HG03095 (cell line): ENCODE measurements around the gene ZNF304.

Experiments
- ATAC-seq: cut with Tn5 transposase; IDR thresholded peaks from one replicate; pipeline ENCODE4 v1.9.1; 2021; ENCODE audit warnings: moderate library complexity; ENCODE audit not compliant: unreplicated experiment

ZNF304 gene

DNA sequence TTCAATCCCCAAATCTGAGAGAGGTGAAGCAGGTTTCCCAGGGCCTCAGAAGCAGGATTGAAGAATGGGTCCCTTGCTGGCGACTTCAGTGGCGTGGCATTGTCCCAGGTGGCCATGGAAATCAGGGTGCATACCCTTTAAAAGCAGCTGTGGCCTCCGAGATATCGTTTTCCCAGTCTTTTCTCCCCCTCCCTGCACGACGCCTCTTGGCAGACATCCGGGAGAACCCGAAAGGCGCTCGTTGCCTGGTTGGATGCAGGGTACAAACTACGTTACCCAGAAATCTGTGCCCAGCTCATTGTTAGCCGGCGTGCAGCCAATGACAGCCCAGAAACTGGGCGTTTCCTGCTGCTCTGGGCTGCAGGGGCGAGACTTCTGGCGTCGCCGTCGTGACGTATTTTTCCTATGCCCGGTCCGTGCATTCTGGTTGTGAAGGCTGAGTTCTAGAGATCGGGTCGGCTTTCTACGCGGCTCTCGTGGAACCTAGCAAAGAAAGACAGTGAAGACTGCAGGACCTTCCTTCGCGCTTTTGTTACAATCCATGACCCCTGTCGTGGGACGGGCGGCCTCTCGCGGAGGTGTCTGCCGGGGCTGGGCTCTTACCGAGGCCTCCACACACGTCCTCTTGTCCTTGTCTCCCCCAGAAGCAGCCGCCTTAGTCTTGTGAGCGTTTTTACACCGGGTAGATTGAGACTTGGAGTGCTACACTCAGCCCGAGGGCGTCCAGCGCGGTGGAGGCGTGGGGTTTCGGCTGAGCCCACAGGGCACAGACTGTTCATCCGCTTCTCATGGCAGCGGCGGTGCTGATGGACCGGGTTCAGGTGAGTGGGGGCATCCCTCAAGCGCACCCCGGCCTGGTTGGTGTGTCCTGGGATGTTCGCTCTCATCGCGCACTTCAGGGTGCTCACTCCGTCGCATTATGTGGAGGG is at the start of gene ZNF304:
Gene ZNF304 (plus strand): TSS at position 395 of the 929 bp plus-strand sequence. CDS start 394 bp downstream, at position 789.
- peak; percentile 97 for ATAC-seq

DNA sequence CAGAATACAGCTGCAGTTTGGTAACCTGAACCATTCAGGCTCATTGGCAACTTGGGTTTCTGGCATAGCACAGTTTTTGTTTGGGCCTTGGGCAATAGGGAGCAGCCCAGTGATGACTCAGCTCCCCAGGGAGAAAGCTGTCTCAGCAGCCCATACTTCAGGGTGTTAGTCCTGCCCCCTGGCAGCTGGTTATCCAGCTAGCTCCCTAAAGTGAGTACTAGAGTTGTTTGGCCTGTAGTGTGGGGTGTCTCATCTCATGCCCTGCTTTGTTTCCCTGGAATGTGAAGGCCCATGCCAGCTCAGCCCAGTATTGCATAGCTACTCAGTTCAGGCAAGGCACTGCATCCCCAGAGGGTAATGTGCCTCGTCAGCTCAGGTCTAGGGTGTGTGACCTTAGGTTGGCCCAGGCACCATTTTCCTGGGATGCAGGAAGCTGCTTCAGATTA is 49.0 kb upstream of the ZNF304 start:
- no peak for ATAC-seq

DNA sequence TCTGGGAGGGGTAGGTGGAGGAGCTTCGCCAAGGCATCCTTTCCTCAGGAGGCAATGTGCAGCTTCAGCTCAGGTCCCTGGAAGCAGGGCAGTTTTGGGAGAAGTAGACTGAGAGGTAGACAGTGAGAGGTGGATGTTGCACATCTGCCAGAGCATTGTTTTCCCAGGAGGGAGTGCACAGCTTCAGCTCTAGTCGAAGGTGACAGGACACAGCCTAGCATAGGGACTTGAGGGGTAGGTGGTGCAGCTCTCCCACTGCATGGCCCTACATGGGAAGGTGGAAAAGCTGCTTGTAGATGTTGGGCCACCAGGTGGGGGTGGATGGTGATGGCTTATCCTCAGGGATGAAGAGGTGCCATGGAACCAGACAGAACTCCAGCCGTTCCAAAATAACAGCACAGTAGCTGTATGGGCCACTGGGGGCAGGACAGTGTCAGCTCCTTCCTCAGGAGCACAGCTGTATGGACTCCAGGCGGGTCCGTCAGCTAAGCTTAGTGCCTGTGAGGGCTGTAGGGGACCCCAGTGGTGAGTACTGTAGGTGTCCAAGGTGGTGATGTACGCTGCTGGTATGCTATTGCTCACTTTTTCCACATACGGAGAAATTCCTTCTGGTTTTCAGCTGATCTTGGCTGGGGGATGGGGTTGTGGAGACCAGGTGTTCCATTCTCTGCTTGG is 48.2 kb upstream of the ZNF304 start:
- ATAC-seq, result no peak

DNA sequence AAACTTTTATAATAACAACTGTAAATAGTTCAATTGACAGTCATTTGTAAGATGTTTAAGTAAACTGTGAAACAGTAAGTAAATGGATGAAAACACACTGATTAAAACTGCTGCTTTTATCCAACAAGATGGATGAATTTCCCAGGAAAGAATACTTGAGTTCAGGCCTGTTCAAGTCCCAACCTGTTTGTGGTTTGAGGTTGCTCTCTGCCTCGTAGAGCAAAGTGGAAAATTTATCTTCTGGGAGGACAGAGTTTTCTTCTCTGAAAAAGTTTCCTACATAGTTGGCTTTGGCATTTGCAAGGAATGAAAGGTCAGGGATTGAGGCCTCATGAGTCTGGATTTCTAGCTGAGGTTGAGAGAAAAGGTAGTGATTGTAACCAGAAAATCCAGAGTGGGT is 46.0 kb upstream of the ZNF304 start:
- ATAC-seq, result no peak

DNA sequence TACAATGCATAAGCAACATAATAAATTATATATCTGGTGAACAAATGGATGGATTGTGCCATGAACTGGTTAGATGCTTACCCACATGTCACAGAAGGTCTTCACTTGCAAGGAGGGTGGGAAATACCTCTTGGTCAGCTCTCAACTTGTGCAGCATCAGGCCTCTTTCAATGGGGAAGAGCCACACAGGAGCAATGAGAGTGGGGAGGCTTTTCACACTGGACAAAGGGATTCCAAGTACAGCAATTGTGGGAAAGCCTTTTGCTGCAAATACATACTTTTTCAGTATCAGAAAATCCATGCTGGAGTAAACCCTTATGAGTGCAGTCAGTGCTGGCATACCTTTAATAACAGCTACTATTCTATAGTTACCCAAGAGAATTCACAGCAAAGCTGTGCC is 42.6 kb upstream of the ZNF304 start:
- no peak for ATAC-seq

DNA sequence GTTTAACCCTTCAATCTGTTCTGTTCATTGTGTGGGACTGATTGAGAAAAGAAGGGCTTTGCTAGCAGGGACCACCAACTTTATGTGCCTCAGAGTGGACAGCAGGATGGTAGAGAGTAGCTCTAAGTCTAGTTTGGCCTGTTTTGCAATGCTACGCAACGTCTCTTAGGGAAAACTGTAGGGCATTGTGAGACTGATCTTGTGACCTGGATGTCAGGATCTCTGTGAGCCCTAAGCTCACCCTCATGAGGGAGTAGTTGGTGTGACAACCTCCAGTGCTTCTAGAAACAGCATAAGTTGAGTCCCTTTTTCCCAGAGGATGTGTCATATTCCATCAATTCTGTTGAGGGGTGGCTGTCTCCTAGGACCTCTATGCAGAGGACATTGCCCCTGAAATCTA is 40.3 kb upstream of the ZNF304 start:
- ATAC-seq, result no peak

DNA sequence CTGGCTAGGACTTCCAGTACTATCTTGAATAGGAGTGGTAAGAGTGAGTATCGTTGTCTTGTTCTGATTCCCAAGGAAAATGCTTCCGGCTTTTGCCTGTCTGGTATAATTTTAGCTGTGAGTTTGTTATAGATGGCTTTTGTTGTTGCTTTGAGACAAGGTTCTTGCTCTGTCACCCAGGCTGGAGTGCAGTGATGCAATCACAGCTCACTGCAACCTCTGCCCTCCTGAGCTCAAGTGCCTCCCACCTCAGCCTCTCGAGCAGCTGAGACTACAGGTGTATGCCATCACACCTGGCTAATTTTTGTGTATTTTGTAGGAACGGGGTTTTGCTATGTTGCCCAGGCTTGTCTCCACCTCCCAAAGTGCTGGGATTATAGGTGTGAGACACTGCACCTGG is 36.9 kb upstream of the ZNF304 start:
- no peak for ATAC-seq

DNA sequence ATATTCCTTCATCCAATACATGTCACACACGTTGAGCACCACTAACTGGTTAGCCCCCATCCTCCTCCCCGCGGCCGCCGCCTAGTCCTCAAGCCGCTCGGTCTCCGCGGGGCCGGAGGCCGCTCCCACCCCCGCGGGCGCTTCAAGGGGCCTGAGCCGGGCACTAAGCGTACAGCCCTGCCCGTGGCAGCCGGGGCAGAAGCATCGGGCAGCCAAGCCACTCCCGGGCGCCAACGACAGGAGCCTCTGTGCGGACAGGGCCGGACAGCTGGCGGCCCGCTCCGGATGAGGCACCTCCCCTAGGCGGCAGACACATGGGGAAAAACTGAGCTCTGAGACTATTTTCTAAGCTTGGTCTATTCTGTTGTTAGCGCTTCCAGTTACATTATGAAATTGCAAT is 33.6 kb upstream of the ZNF304 start:
- ATAC-seq, result no peak

DNA sequence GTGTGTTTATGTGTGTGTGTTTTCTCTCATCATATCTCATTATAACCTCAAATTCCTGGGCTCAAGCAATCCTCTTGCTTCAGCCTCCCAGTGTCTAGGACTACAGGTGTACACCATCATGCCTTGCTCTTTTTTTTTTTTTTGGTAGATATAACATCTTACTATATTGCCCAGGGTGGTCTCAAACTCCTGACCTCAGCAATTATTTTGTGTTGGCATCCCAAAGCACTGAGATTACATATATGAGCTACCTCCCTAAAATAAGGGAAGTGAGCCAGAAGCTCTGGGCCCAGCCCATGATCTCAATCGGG is 31.2 kb upstream of the ZNF304 start:
- ATAC-seq, result no peak

DNA sequence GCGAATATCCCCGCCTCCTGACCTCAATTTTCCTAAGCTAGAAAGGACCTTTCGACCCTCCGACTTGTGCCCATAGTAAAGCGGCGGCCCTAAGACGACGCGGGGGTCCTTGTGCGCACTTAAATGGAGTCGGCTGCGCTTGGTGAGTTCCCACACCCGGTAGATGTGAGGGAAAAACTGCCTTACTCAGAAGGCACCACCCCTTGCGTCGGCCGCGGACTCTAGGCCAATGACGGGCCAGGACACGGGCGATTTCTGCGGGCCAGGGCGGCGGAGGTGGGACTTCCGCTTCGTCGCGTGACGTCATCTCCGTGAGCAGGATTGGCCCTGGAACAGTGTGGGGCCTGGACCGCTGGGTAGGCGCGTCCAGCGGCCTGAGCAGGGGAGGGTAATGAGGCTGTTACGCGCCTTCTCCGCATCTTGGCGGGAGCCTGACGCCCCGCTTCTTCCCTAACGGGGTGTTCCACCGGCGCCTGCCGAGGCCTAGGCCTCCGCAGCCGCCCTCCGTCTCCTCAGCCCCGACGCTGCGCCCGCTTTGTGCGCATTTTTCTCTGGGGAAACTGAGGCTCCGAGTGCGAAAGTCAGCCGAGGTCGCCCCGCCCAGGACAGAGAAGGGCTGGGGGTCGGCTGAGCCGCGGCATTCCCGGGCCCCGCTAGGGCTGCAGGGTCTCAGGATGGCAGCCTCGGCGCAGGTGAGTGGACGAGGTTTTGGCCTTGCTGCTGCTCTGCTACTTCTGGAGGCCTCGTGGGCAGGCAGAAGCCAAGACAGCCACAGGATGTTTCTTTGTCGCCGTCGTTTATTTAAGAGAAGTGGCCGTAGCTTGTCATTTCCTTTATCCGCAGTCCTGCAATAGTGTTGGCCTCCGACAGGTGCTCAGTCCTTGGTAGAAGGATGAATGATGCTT is 30.6 kb upstream of the ZNF304 start, which contains the start of gene ZNF543:
Gene ZNF543 (plus strand): TSS at position 293 of the 905 bp plus-strand sequence. CDS start 382 bp downstream, at position 675.
- peak; percentile 96 for ATAC-seq

DNA sequence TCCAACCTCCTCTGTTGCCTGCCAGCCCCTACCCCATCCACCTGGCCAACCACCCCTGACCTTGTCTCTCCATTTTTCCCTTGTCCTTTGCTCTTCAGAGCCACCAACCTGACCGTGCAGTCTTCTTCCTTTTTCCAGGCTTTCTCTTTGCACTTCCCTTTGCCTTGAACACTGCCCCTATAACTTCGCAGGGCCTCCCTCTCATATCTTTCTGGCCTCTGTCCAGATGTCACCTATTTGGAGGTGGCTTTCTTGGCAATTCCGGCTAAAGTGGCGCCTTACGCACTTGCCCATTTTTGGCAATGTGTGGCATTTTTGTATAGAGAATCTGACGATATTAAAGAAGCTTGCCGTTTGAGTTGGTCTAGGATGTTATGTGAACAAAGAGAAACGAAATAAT is 30.0 kb upstream of the ZNF304 start:
- no peak for ATAC-seq

DNA sequence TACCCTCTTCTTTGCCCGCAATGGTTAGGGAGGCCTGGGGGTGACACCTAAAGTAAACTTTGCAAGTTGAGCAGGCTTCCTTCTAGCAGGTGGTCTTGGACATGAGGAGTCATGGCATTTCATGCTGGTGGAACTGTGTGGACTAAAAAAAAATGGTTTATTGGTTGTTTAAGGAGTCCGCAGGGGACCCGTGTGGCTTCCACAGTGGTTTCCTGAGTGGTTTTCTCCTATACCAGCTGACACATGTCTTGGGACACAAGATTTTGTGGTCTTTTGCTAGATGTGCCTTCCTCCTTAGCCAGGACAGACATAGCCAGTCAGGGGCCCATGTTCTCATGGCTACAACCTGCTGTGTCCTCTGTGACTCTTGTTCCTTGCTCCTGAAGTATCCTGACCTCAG is 29.3 kb upstream of the ZNF304 start:
- ATAC-seq, result no peak

DNA sequence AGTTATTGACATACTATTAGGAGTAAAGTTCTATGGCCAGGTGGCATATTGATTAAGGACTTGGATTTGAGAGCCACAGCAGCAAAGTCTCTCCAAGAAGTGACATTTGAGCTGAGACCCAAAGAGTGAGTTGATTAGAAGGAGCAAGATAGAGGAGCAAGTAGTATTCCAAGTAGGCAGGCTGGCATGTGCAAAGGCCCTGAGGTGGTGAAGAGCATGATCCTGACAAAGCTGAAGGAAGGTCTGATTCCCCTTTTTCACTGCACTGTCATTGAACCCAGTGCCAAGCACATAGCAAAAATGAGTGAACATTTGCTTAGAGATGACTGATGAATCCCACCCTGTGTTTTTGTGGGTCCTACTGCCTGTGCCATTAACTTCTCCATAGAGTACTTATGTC is 26.1 kb upstream of the ZNF304 start:
- ATAC-seq, result no peak

DNA sequence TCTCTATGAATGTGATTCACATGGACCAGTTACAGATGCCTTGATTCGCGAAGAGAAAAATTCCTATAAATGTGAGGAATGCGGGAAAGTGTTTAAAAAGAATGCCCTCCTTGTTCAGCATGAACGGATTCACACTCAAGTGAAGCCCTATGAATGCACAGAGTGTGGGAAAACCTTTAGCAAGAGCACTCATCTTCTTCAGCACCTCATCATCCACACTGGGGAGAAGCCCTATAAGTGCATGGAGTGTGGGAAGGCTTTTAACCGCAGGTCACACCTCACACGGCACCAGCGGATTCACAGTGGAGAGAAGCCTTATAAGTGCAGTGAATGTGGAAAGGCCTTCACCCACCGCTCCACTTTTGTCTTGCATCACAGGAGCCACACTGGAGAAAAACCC is 23.1 kb upstream of the ZNF304 start:
- ATAC-seq, result no peak

DNA sequence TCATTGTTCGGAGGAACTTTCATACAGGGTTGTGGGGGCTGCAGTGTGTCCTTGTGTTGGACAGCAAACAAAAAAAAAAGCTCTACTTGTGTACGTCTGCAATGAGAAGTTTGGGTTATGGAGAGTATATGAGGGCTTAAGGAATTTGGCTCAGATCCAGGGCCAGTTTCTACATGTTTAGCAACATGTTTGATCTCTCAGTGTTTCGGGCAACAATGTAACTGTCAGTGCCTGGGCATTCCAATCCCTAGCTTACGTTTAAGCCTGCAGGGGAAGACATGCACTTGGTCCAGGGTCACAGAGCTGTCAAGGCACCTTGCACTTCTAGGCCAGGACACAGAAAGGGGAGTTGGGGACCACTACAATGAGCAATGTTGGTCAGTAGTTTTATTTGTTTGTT is 16.9 kb upstream of the ZNF304 start:
- ATAC-seq, result no peak

DNA sequence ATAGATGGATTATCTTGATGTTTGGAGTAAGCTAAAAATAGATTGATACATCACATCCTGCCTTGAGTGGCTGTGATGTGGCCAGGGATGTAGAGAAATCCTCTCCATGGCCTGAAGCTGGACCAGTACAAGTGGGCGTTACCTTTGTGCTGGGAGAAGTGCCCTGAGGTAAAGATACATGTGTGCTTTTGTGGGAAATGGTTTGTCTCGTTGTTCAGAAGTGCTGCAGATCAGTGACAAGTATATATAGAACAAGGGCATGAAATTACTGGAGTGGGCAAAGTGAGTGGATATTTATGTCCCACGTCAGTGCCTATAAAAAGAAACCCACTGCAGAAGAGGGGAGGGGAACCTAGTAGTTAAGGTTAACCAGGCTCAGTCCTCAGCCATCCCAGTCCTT is 12.2 kb upstream of the ZNF304 start:
- ATAC-seq, result no peak

DNA sequence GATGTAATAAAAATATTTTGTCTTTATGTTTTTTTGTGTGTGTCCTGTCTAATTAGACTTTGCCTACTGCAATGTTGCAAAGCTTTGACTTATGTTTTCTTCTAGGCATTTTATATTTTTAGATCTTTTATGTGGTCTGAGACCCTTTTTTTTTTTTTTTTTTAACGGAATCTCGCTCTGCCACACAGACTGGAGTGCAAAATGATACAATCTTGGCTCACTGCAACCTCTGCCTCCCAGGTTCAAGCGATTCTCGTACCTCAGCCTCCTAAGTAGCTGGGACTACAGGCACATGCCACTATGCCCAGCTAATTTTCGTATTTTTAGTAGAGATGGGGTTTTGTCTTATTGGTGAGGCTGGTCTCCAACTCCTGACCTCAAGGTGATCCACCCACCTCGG is 8.5 kb upstream of the ZNF304 start:
- ATAC-seq, result no peak

DNA sequence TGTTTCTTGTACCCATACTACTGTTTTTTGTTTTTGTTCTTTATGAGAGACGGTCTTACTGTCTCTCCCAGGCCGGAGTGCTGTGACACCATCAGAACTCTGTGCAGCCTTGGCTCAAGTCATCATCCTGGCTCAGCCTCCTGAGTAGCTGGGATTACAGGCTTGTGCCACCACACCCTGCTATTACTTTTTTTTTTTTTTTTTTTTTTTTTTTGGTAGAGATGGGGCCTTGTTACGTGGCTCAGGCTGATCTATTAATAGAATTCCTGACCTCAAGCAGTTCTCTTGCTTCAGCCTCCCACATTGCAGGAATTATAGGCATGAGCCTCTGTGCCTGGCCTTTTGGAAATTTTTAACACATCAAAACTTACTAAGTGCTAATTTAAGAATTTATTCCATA is 2.9 kb upstream of the ZNF304 start:
- ATAC-seq, result no peak

DNA sequence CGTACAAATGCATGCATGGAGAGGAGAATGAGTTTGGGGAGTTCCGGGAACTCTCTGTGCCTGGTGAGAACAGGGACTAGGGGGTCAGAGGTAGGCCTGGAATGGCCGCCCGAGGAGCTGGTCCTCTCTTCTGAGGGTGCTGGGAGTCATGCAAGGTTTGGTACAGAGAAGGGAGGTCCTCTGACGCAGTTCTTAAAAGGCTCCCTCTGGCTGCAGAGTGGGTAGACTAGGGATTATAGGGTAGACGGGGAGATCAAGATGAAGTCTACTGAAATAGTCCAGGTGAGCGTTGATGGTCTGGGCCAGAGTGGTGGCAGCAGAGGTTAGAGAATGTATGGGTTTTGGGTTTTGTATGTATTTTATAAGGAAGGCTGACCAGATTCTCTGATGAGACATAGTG is 796 bp downstream of the ZNF304 start:
- no peak for ATAC-seq

DNA sequence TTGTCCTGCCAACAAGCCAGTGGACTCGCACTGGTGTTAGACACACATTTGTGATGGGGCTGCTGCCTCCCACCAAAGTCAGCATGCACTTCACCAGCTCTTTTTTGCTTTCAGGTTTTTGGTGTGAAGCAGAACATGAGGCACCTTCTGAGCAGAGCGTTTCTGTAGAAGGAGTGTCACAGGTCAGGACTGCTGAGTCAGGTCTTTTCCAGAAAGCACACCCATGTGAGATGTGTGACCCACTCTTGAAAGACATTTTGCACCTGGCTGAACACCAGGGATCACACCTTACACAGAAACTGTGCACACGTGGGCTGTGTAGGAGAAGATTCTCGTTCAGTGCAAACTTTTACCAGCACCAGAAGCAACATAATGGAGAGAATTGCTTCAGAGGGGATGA is 4.8 kb downstream of the ZNF304 start:
- no peak for ATAC-seq

DNA sequence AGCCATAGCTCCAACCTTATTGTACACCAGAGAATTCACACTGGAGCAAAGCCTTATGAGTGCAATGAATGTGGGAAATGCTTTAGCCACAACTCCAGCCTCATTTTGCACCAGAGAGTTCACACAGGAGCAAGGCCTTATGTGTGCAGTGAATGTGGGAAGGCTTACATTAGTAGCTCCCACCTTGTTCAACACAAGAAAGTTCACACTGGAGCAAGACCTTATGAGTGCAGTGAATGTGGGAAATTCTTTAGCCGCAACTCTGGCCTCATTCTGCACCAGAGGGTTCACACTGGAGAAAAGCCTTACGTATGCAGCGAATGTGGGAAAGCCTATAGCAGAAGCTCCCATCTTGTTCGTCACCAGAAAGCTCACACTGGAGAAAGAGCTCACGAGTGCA is 6.3 kb downstream of the ZNF304 start:
- no peak for ATAC-seq
